Measurements from ENCODE around the gene JMJD7.

Gene JMJD7

GRCh38 chr15:41801185-41801584, 26.7 kb upstream of the JMJD7 start:
- DNase-seq = no peak

- no peak for DNase-seq
Measured at GRCh38 chr15:41801850-41802455, 25.9 kb upstream of the JMJD7 start.

GRCh38 chr15:41804361-41804760, 23.5 kb upstream of the JMJD7 start:
- DNase-seq = no peak

GRCh38 chr15:41804916-41805666, 22.8 kb upstream of the JMJD7 start:
- no peak for DNase-seq

- no peak for DNase-seq
Measured at GRCh38 chr15:41805711-41806110, 22.2 kb upstream of the JMJD7 start.

GRCh38 chr15:41806291-41807181, 21.4 kb upstream of the JMJD7 start:
- no peak for DNase-seq

- DNase-seq = no peak
Measured at GRCh38 chr15:41809121-41809520, 18.8 kb upstream of the JMJD7 start.

GRCh38 chr15:41809526-41810220, 18.2 kb upstream of the JMJD7 start:
- DNase-seq = no peak

GRCh38 chr15:41810651-41811431, 17.1 kb upstream of the JMJD7 start:
- DNase-seq = no peak

GRCh38 chr15:41811432-41812195, 16.3 kb upstream of the JMJD7 start:
- DNase-seq = peak; percentile 14

GRCh38 chr15:41812820-41813375, 15.0 kb upstream of the JMJD7 start:
- DNase-seq = no peak

- no peak for DNase-seq
Measured at GRCh38 chr15:41813426-41813825, 14.5 kb upstream of the JMJD7 start.

- no peak for DNase-seq
Measured at GRCh38 chr15:41814534-41814933, 13.4 kb upstream of the JMJD7 start.

GRCh38 chr15:41816788-41817187, 11.1 kb upstream of the JMJD7 start:
- no peak for DNase-seq

- no peak for DNase-seq
Measured at GRCh38 chr15:41817327-41817726, 10.6 kb upstream of the JMJD7 start.

- no peak for DNase-seq
Measured at GRCh38 chr15:41817781-41818180, 10.1 kb upstream of the JMJD7 start.

GRCh38 chr15:41819455-41820050, 8.3 kb upstream of the JMJD7 start:
- DNase-seq = no peak

- no peak for DNase-seq
Measured at GRCh38 chr15:41820791-41821423, 7.0 kb upstream of the JMJD7 start.

GRCh38 chr15:41821831-41822230, 6.1 kb upstream of the JMJD7 start:
- DNase-seq = no peak

- no peak for DNase-seq
Measured at GRCh38 chr15:41822471-41822870, 5.4 kb upstream of the JMJD7 start.

Data from NCI-H2227 treated with DMSO at 0.1 percent for 48 hours (cell line).